ENCODE results near the gene OXER1. TPM values are rescaled to one million over a fixed set of nuclear protein-coding genes. Genes with fewer than 3 reads are reported as not detected.

Gene OXER1
- total RNA-seq: 10 to 100 TPM in 2 of 4 donors, 1 to 10 TPM in 2; 8.2 to 25.0 (median 14.5) TPM

GRCh38 chr2:42764096-42764495 is at the start of gene OXER1:
TSS of gene OXER1 (minus strand) at chr2:42764135. CDS start at chr2:42764062, 73 bp downstream.
- no peaks in the 10 kb centered on the region for H3K9me3 ChIP-seq
- H3K4me1 ChIP-seq: no peaks in the 10 kb centered on the region
- no peak within 1 kb of the TSS for H3K27ac ChIP-seq
- H3K27me3 ChIP-seq: no peaks in the 10 kb centered on the region
- TF ChIP-seq CTCF (IDR thresholded peaks at IDR 0.05): no peak
- no peak for TF ChIP-seq POLR2A (IDR thresholded peaks at IDR 0.05)
- DNase-seq: peak in 1 of 3 donors; percentile 42
- no peaks in the 10 kb centered on the region for H3K36me3 ChIP-seq
- H3K4me3 ChIP-seq: no peak within 1 kb of the TSS

- Histone ChIP-seq H3K9me3 (no peaks in the 10 kb centered on the region), H3K27ac (no peak overlapping the region), H3K27me3 (no peaks in the 10 kb centered on the region), H3K4me1 (peaks cover 0 to 5% (median 4%) of the 10 kb centered on the region in 4 donors), H3K4me3 (no peak overlapping the region), H3K36me3 (no peaks in the 10 kb centered on the region)
- TF ChIP-seq POLR2A (IDR thresholded peaks at IDR 0.05) (no peak), CTCF (IDR thresholded peaks at IDR 0.05) (peak; percentile 27 to 71 (median 52))
- no peak for DNase-seq
These were observed 49.1 kb upstream of the OXER1 start for GRCh38 chr2:42812899-42813479.

GRCh38 chr2:42810971-42811811 is 47.3 kb upstream of the OXER1 start:
- peak overlapping the region; percentile 50 to 90 (median 58) for H3K4me3 ChIP-seq
- no peaks in the 10 kb centered on the region for H3K36me3 ChIP-seq
- H3K27ac ChIP-seq: peak overlapping the region; percentile 91 to 100 (median 98)
- H3K9me3 ChIP-seq: no peaks in the 10 kb centered on the region
- H3K4me1 ChIP-seq: peaks cover 0 to 5% (median 4%) of the 10 kb centered on the region in 4 donors
- DNase-seq: peak; percentile 59 to 71 (median 65)
- no peaks in the 10 kb centered on the region for H3K27me3 ChIP-seq
- TF ChIP-seq POLR2A (IDR thresholded peaks at IDR 0.05) (no peak), CTCF (IDR thresholded peaks at IDR 0.05) (no peak)

GRCh38 chr2:42810121-42810970 is 46.4 kb upstream of the OXER1 start:
- Histone ChIP-seq H3K27me3 (no peaks in the 10 kb centered on the region), H3K4me1 (peaks cover 0 to 5% (median 4%) of the 10 kb centered on the region in 4 donors), H3K9me3 (no peaks in the 10 kb centered on the region), H3K36me3 (no peaks in the 10 kb centered on the region), H3K27ac (peak overlapping the region; percentile 91 to 100 (median 98)), H3K4me3 (peak overlapping the region; percentile 50 to 90 (median 58))
- DNase-seq: peak; percentile 93 to 98 (median 98)
- TF ChIP-seq CTCF (IDR thresholded peaks at IDR 0.05) (peak in 1 of 6 experiments; percentile 2), POLR2A (IDR thresholded peaks at IDR 0.05) (peak; percentile 77 to 85)

GRCh38 chr2:42809819-42810120 is 45.8 kb upstream of the OXER1 start:
- peak in 2 of 3 donors; percentile 74 to 90 for DNase-seq
- Histone ChIP-seq H3K4me3 (peak overlapping the region; percentile 50 to 90 (median 58)), H3K27ac (peak overlapping the region; percentile 91 to 100 (median 98)), H3K36me3 (no peaks in the 10 kb centered on the region), H3K9me3 (no peaks in the 10 kb centered on the region), H3K4me1 (peaks cover 0 to 5% (median 4%) of the 10 kb centered on the region in 4 donors), H3K27me3 (no peaks in the 10 kb centered on the region)
- TF ChIP-seq POLR2A (IDR thresholded peaks at IDR 0.05): no peak
- TF ChIP-seq CTCF (IDR thresholded peaks at IDR 0.05): peak; percentile 12 to 54 (median 50)
